Keratinocyte (primary cell): ENCODE results near the gene ZNF474.

Experiments
- CTCF ChIP-seq, 3 experiments: IDR thresholded peaks in 1 of 3; conservative IDR thresholded peaks in 1 of 3; optimal IDR thresholded peaks in 1 of 3; 2 replicates in 2 of 3; 3 replicates in 1 of 3; pipeline versions ENCODE3 to v1.5.1; 2011; ENCODE audit warnings: low read length in 3 of 3, mild to moderate bottlenecking in 3 of 3, moderate library complexity in 2 of 3, control low read depth in 1 of 3, inconsistent platforms in 1 of 3; ENCODE audit not compliant: insufficient read depth in 2 of 3; ENCODE audit errors: extremely low read depth in 1 of 3
- EZH2 ChIP-seq: IDR thresholded peaks from one replicate; pipeline ENCODE4 v1.6.1; 2012; ENCODE audit warnings: inconsistent platforms, mild to moderate bottlenecking, low read length, moderate library complexity

- TF ChIP-seq EZH2 (no peak), CTCF (optimal IDR thresholded peaks at IDR 0.05 in 1 of 3, IDR thresholded peaks at IDR 0.05 in 1 of 3, conservative IDR thresholded peaks at IDR 0.05 in 1 of 3; ENCODE audit: extremely low read depth in 1 of 3, insufficient read depth in 2 of 3, low read length in 3 of 3) (no peak)
Measured at GRCh38 chr5:122112733-122113558, 16.4 kb upstream of the ZNF474 start.
